ENCODE data around the gene MMP23B.

The MMP23B gene

DNA sequence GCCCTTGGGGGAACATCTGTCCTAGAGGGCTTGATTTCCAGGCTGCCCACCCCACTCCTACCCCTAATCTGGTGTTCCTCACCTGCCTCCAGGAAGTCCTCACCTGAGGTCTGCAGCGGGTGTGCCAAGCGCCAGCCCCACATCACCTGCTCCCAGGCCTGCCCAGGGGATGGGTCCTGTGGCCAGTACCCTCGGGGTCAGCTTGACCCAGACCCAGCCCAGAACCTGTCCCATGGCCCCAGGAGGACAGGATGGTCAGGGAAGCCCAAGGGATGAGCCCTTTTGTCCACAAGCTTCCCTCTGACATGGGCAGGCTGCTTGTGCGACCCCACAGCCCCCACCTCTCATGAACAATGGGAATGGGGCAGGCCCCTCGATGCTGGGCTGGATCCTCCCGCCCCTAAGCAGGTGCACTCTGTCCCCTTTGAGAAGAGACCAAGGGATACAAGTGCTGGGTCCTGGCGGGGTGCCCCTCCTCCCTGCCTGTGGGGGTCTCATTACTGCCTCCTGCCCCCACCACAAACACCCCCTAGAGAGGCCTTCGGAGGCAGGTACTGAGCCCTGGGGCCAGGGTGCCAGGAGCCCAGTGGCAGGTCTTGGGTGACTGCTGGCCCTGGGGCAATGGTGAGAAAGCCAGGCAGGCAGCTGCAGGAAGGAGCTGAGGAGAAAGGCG lies 13.4 kb upstream of the MMP23B start:
- in situ Hi-C loops (cut with MboI; ENCODE audit: low sequenced_read_pairs) = no loop called here

DNA sequence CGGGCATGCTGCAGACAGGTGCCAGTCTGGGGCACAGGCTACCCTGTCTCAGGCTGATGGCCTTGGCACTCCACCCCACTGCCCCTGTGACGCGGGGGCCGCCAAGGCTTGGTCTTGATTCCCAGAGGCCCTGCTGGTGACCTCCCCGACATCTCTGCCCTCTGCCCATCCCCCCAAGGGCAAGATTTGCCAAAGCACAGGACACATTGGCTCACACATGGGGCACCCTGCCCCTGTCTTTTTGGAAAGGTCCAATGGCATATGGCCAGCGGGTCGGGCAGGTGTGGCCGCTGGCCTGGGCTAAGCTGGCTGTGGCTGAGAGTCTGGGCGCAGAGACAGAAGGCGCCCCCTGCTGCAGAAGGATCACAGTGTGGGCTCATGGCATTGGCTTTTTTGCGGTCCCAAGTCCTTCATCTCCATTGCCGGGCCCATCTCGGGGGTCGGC lies 12.0 kb upstream of the MMP23B start:
- in situ Hi-C loops (cut with MboI; ENCODE audit: low sequenced_read_pairs) = no loop called here

DNA sequence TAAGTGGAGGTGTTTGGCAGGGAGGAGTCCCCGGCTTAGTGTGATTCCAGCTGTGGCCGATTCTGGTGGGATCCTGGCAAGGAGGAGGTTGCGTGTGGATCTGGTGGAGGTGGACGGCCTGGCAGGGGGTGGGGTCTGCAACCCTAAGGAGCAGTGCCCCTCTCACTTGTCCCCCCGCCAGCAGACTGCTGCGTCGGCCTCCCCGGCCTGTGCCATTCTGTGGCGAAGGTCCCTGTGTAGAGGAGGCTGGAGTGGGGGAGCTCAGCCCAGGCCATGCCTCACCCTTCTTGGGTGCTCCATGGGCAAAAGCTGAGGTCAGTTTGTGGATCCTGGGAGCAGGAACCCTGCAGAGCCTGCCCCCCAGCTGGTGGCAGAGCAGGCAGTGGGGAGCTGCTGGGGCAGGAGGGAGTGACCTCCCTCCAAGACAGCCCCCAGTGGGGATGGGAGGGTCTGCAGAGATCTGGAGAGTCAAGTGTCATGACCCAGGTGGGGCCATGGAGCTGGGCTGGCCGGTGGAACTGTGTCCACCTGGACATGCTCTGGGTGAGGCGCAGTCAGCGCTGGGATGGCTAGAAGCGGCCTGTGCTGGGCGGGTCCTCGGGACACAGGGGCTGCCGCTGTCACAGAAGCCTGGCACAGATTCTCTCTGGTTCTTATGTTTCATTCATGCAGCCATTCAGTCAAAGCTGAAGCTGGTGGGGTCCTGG lies 11.4 kb upstream of the MMP23B start:
- in situ Hi-C loops (cut with MboI; ENCODE audit: low sequenced_read_pairs) = no loop called here

DNA sequence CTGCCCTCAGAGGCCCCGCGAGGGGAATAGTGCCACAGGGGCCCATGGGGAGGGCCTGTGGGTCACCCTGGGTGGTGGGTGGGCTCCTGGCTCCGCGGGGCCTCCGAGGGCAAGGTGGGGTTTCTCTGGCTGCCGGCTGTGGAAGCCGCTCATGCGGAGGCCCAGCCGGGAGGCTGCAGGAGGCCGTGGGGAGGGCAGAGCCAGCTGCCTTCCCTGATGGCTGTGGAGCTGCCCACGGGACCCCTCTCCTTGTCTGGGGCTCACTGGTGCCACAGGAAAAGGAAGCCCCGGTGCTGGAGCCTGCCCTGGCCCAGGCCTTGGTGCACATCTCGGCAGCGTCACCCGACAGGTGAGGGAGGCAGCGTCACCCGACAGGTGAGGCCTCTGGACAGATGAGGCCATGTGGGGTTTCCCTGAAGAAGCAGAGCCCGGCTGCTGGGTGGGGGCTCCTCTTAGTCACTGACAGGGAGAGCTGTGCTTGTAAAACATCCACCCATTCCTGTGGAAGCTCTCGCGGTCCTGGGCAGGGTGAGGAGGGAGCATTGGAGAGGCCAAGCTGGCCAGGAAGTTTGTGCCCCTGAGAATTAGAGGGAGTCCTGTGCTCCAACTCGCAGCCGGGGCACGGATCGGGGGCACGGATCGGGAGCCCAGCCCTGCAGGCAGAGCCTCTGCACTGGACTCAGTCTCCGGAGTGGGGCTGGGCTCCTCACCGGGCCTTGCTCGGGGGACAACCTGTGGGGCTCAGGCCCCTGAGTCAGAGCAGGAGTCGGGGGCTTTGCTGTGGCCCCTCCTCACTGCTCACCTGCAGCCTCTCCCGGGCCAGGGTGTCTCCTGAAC lies 10.6 kb upstream of the MMP23B start:
- in situ Hi-C loops (cut with MboI; ENCODE audit: low sequenced_read_pairs) = no loop called here

DNA sequence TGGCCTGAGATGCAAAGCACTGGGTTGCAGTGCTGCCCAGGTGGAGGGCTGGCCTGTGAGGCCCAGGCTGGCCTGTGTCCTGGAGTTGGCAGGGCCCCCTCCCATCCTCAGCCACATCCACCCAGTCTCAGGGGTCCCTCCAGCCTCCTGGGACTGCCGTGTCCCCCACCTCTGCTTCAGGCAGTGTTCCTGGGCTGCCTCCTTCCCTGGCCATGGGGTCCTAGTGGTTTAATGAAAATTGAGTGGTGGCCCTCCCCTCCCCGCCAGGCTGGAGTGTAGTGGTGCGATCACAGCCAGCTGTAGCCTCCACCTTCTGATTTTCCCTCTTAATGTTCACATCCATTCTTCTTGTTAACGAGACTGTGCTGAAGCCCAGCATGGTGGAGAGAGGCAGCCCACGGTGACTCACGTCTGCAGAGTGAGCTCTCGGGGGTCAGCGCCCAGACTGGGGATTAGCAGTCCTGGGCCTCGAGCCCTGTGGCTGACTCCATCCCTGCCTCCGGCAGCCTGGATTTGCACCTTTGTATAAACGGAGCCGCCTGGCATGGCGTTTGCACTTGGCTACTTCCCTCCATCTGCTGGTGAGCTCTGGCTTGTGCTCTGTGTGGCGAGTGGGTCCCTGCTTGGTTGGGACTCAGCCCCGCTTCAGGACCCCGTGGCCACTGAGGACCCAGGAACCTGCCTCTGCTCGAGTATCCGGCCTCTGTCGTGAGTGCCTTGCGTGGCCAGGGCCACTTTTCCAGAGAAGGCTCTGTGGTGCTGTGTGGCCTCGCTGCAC lies 9.8 kb upstream of the MMP23B start:
- in situ Hi-C loops (cut with MboI; ENCODE audit: low sequenced_read_pairs) = no loop called here

DNA sequence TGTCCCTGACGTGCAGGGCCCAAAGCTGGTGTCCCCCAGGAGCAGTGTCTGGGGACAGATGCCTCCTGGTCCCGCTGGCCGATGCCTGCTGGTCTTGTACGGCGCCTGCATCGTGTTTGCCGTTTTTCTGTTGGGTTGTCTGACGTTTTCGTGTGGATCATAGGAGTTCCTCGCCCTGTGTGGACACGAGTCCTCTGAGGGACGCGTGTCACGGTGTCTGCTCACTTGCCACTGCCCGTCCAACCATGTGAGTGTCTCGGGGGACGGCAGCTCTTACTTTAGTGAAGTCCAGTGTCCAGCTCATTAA lies 9.2 kb upstream of the MMP23B start:
- in situ Hi-C loops (cut with MboI; ENCODE audit: low sequenced_read_pairs) = no loop called here

DNA sequence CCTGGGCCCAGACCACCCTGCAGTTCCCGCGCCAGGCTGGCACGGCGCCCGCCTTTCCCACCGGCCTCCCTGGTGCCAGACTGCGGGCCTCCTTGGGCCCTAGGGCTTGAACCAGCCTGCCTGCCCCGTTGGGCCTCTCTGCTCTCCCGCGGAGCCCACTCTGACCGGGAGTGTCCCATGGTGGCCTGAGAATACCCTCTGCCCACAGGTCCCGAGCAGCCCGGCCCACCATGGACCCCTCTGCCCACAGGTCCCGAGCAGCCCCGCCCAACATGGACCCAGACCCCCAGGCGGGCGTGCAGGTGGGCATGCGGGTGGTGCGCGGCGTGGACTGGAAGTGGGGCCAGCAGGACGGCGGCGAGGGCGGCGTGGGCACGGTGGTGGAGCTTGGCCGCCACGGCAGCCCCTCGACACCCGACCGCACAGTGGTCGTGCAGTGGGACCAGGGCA lies 8.8 kb upstream of the MMP23B start:
- in situ Hi-C loops (cut with MboI; ENCODE audit: low sequenced_read_pairs) = no loop called here

DNA sequence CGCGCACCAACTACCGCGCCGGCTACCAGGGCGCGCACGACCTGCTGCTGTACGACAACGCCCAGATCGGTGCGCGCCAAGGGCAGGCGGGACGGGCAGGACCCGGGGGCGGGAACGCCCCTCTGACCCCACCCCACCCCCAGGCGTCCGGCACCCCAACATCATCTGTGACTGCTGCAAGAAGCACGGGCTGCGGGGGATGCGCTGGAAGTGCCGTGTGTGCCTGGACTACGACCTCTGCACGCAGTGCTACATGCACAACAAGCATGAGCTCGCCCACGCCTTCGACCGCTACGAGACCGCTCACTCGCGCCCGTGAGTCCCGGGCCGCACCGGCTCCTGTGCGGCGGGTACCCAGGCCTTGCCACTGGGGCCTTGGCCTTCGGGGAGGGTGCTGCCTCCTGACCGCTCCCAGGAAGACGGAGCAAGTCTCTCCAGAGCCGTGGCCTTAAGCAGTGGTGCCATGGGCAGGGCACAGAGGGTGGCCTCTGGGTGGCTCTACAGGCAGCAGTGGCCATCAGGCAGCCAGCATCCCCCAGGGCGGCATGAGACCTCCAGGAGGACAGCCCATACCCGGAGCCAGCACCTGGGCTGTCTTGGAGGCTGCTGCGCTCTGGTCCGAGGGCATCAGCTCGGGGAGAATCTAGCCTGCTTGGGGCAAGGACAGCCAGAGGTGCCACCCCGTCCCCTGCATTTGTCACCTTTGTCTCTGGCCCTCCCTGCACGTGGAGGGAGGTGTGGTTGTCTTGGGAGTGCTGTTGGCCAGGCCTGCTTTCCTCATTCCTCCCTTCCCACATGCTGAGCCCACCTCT lies 8.1 kb upstream of the MMP23B start:
- in situ Hi-C loops (cut with MboI; ENCODE audit: low sequenced_read_pairs) = no loop called here

DNA sequence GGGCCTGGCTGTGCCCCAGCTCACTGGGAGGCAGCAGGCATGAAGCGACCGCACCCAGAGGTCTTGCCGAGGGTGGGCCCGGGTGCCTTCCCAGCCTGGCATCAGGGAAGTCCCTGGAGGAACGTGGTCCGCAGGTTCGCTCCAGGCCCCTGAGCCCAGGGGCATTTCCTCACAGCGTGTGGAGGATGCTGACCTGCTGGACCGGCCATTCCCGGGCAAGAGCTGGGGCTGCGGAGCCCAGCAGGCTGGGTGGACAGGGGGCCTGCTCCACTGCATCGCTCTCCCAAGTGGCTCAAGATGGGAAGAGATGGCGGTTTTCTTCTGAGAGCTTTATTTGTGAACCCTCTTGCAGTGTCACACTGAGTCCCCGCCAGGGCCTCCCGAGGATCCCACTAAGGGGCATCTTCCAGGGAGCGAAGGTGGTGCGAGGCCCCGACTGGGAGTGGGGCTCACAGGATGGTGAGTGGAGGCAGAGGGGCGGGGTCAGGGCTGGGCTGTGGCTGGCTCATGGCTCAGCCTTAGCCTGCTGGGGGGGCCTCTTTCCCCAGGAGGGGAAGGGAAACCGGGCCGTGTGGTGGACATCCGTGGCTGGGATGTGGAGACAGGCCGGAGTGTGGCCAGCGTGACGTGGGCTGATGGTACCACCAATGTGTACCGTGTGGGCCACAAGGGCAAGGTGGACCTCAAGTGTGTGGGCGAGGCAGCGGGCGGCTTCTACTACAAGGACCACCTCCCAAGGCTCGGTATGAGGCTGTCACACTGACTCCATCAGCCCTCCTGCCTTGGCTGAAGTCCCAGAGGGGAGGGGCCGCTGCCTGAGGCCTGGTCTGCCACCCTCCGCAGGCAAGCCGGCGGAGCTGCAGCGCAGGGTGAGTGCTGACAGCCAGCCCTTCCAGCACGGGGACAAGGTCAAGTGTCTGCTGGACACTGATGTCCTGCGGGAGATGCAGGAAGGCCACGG lies 7.2 kb upstream of the MMP23B start:
- in situ Hi-C loops (cut with MboI; ENCODE audit: low sequenced_read_pairs) = no loop called here

DNA sequence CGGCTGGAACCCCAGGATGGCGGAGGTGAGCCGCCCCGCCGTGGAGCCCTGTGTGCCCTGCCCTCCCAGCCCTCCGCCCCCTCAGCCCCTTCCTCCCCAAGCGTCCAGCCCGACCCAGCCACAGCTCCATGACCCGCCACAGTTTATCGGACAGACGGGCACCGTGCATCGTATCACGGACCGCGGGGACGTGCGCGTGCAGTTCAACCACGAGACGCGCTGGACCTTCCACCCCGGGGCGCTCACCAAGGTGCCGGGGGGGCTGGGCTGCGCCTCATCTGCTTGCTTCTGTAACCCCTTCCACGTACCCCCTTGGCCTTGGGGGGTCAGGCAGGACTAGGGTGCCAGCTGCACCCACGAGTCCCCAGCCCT lies 6.6 kb upstream of the MMP23B start:
- in situ Hi-C loops (cut with MboI; ENCODE audit: low sequenced_read_pairs) = no loop called here

DNA sequence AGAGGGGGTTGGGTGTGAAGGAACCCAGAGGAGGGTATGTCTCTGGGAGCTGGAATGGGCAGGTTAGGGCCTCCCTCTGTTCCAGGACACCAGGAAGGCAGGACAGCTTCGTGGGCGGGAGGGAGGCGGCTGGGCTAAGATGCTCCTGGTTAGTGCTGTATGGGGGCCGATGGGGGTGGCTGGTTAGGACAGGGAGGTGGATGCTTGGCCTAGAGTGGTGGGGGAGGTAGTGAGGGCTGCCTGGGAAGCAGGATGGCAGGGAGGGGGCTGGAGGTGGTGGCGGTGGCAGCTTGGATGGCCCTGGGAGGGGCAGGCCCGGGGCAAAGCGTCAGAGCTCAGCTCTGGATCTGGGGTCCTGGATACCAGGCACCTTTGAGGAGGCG lies 6.2 kb upstream of the MMP23B start:
- in situ Hi-C loops (cut with MboI; ENCODE audit: low sequenced_read_pairs) = no loop called here

DNA sequence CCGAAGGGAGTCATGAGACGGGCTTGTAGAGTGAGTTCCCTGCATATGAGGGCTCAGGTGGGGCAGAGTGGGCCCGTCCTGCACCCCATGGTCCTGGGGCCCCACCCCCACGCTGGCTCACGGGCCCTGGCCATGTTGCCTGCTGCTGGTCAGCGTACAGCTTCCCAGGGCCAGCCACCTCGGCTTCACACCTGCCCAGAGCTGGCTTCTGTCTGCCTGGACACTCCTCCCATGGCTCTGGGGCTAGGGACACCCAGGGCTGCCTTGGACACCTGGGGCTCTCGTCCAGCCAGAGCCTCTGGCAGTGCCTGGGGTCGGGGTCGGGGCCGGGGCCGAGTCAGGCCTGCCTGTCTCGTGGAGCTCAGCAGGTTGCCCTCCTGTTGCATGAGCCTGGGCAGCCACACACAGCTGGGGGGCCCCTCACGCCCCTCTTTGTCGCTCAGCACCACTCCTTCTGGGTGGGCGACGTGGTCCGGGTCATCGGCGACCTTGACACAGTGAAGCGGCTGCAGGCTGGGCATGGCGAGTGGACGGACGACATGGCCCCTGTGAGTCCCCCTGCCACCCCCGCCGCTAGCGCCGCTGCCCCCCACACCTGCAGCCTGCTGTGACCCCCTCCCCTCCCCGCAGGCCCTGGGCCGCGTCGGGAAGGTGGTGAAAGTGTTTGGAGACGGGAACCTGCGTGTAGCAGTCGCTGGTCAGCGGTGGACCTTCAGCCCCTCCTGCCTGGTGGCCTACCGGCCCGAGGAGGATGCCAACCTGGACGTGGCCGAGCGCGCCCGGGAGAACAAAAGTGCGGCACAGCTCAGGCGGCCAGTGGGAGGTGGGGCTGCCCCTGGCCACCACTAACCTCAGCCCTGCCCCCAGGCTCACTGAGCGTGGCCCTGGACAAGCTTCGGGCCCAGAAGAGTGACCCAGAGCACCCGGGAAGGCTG lies 5.5 kb upstream of the MMP23B start:
- in situ Hi-C loops (cut with MboI; ENCODE audit: low sequenced_read_pairs) = no loop called here

DNA sequence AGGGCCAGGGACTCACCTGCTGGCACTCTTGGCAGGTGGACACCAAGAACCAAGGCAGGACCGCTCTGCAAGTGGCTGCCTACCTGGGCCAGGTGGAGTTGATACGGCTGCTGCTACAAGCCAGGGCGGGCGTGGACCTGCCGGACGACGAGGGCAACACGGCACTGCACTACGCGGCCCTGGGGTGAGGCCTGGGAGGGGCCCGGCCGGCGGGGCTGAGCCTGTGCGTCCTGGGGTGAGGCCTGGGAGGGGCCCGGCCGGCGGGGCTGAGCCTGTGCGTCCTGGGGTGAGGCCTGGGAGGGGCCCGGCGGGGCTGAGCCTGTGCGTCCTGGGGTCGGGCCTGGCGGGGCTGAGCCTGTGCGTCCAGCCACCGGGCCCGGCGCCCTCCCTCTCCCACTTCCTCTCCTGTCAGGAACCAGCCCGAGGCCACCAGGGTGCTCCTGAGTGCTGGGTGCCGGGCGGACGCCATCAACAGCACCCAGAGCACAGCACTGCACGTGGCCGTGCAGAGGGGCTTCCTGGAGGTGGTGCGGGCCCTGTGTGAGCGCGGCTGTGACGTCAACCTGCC lies 4.6 kb upstream of the MMP23B start:
- in situ Hi-C loops (cut with MboI; ENCODE audit: low sequenced_read_pairs) = no loop called here

DNA sequence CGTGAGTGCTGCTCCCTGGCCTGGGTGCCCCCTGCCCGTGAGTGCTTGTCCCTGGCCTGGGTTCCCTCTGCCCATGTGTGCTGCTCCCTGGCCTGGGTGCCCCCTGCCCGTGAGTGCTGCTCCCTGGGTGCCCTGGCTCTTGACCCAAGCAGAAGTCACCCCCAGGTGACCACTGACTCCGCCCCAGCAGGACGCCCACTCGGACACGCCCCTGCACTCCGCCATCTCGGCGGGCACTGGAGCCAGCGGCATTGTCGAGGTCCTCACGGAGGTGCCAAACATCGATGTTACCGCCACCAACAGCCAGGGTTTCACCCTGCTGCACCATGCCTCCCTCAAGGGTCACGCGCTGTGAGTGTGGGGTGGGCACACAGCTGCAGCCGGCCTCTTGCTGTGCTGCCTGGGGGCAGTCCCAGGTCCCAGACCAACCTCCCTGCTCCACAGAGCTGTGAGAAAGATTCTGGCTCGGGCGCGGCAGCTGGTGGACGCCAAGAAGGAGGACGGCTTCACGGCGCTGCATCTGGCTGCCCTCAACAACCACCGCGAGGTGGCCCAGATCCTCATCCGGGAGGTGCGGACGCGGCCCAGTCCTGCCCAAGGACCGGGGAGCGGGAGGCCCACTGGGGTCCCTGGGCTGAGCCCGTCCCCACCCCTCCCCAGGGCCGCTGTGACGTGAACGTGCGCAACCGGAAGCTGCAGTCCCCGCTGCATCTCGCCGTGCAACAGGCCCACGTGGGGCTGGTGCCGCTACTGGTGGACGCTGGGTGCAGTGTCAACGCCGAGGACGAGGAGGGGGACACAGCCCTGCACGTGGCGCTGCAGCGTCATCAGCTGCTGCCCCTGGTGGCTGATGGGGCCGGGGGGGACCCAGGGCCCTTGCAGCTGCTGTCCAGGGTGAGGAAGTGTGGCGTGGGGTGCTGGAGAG lies 3.9 kb upstream of the MMP23B start:
- in situ Hi-C loops (cut with MboI; ENCODE audit: low sequenced_read_pairs) = no loop called here

DNA sequence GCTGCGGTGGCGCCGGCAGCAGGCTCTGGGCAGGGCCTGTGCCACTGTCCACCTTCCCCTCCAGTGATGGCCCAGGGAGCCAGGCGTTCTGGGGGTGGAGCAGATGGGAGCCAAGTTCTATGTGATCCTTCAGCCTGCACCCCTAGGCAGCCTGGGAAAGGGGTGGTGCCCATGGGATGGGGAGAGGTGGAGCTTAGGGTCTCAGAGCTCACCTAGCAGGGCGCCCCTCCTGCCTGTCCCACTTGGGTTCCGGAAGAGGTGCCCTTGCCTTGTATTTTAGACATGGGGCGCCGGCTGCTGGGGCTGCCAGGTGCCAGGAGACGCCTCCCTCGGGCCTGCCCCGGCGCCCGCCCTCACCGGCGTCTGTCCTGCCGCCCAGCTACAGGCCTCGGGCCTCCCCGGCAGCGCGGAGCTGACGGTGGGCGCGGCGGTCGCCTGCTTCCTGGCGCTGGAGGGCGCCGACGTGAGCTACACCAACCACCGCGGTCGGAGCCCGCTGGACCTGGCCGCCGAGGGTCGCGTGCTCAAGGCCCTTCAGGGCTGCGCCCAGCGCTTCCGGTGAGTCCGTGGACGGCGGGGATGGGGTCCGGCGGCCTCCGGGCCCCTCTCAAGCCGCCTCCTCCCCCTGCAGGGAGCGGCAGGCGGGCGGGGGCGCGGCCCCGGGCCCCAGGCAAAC lies 3.1 kb upstream of the MMP23B start:
- in situ Hi-C loops (cut with MboI; ENCODE audit: low sequenced_read_pairs) = no loop called here
